Endodermal cell (in vitro differentiated cells): ENCODE data around the gene CD93. TPM values are rescaled to one million over a fixed set of nuclear protein-coding genes. Genes with fewer than 3 reads are reported as not detected.

Experiments used
- DNase-seq: peaks from one replicate; pipeline ENCODE4 v3.0.0-alpha.2; 2017
- H3K27ac ChIP-seq: 2 replicates; pipeline ENCODE4 v1.5.1; 2013; ENCODE audit warnings: mild to moderate bottlenecking, low read depth, low read length, moderate library complexity
- H3K27me3 ChIP-seq: 2 replicates; pipeline ENCODE4 v1.6.1; 2013; ENCODE audit warnings: mild to moderate bottlenecking, low read length, moderate library complexity; ENCODE audit not compliant: insufficient read depth, control insufficient read depth, poor library complexity, severe bottlenecking
- H3K36me3 ChIP-seq: 2 replicates; pipeline ENCODE4 v1.7.0; 2013; ENCODE audit warnings: mild to moderate bottlenecking, low read length, moderate library complexity; ENCODE audit not compliant: control insufficient read depth, insufficient read depth
- H3K4me1 ChIP-seq: one replicate; pipeline ENCODE4 v1.7.0; 2013; ENCODE audit warnings: low read length; ENCODE audit not compliant: control insufficient read depth, insufficient read depth
- H3K4me3 ChIP-seq: 2 replicates; pipeline ENCODE4 v1.5.1; 2013; ENCODE audit warnings: mild to moderate bottlenecking, low read length, moderate library complexity
- H3K9ac ChIP-seq: 2 replicates; pipeline ENCODE4 v1.6.1; 2013; ENCODE audit warnings: mild to moderate bottlenecking, low read length, moderate library complexity; ENCODE audit not compliant: poor library complexity, severe bottlenecking; ENCODE audit errors: extremely low read depth
- H3K9me3 ChIP-seq: 2 replicates; pipeline ENCODE4 v1.6.1; 2013; ENCODE audit warnings: mild to moderate bottlenecking, low read length, moderate library complexity; ENCODE audit not compliant: control insufficient read depth
- H3K27ac Mint-ChIP-seq: 2 replicates; pipeline ENCODE4 v1.8.0; 2020; ENCODE audit warnings: mixed read lengths
- H3K27me3 Mint-ChIP-seq: 2 replicates; pipeline ENCODE4 v1.8.0; 2021; ENCODE audit warnings: mild to moderate bottlenecking, mixed read lengths; ENCODE audit not compliant: insufficient read depth
- H3K36me3 Mint-ChIP-seq: 2 replicates; pipeline ENCODE4 v1.8.0; 2020; ENCODE audit warnings: low read depth, mixed read lengths
- H3K4me1 Mint-ChIP-seq: 2 replicates; pipeline ENCODE4 v1.8.0; 2020; ENCODE audit warnings: mixed read lengths
- H3K4me3 Mint-ChIP-seq: 2 replicates; pipeline ENCODE4 v1.8.0; 2020; ENCODE audit warnings: mild to moderate bottlenecking, moderate library complexity, mixed read lengths
- H3K9me3 Mint-ChIP-seq: 2 replicates; pipeline ENCODE4 v1.8.0; 2020; ENCODE audit warnings: mild to moderate bottlenecking, mixed read lengths
- WGBS, 2 experiments: methylation state at CpG; one replicate each; pipeline versions ENCODE4 v1.1.5 to v1.1.7; 2013; ENCODE audit warnings: missing lambda C conversion rate in 2 of 2, mixed read lengths in 1 of 2; ENCODE audit not compliant: insufficient coverage in 1 of 2, insufficient read length in 1 of 2; 5-methylcytosine and 5-hydroxymethylcytosine counted together
- total RNA-seq, 2 donors: library from RNA; stranded (reverse); fragmentation: NEBNext Ultra II Directional in 1 of 2; extraction: Animal tissue kit (Norgen Biotek cat#: 25700) in 1 of 2; gene quantifications; 2 replicates in 1 of 2; 3 replicates in 1 of 2; pipeline ENCODE4 v1.2.1, GENCODE V29; 2021
- TF ChIP-seq, protein P1 (sequence below): fragments of 200-600 bp; sonication (generic); conservative IDR thresholded peaks from 2 replicates; pipeline ENCODE4 v1.5.0; 2021; ENCODE audit warnings: antibody characterized with exemption, mild to moderate bottlenecking

The CD93 gene
- total RNA-seq, 2 donors from 2014 or later: 0.04 TPM; not detected in 1

DNA sequence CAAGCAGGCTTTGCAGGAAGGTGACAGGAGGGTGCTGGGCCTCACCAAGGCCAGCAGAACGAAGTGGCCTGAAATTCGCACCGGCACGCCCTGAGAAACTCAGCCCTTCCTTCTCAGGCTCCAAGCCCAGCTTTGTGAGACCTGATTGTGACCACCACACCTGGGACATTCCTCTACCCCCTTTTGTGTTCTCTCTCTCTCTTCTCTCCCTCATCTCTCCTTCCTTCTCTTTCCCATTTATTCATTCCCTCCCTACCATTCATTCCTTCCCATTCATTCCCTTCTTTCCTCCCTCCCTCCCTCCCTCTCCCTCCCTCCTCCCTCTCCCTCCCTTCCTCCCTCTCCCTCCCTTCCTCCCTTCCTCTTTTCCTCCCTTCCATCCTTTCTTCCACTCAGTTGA, 8.8 kb downstream of the CD93 start:
- H3K4me1 Mint-ChIP-seq: peaks cover 5% of the 10 kb centered on the region
- TF ChIP-seq, protein P1, sequence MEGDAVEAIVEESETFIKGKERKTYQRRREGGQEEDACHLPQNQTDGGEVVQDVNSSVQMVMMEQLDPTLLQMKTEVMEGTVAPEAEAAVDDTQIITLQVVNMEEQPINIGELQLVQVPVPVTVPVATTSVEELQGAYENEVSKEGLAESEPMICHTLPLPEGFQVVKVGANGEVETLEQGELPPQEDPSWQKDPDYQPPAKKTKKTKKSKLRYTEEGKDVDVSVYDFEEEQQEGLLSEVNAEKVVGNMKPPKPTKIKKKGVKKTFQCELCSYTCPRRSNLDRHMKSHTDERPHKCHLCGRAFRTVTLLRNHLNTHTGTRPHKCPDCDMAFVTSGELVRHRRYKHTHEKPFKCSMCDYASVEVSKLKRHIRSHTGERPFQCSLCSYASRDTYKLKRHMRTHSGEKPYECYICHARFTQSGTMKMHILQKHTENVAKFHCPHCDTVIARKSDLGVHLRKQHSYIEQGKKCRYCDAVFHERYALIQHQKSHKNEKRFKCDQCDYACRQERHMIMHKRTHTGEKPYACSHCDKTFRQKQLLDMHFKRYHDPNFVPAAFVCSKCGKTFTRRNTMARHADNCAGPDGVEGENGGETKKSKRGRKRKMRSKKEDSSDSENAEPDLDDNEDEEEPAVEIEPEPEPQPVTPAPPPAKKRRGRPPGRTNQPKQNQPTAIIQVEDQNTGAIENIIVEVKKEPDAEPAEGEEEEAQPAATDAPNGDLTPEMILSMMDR: no peak
- H3K27ac ChIP-seq: no peak overlapping the region
- peaks cover 3% of the 10 kb centered on the region for H3K4me1 ChIP-seq
- no peak overlapping the region for H3K4me3 Mint-ChIP-seq
- 86 to 96% methylated on average over 4 of the region's 4 CpGs for WGBS, 2 experiments
- no peak overlapping the region for H3K27ac Mint-ChIP-seq
- H3K27me3 ChIP-seq: no peaks in the 10 kb centered on the region
- H3K36me3 Mint-ChIP-seq: no peaks in the 10 kb centered on the region
- H3K36me3 ChIP-seq: no peaks in the 10 kb centered on the region
- no peak overlapping the region for H3K9ac ChIP-seq
- no peak overlapping the region for H3K4me3 ChIP-seq
- H3K9me3 Mint-ChIP-seq: no peaks in the 10 kb centered on the region
- DNase-seq: no peak
- H3K9me3 ChIP-seq: no peaks in the 10 kb centered on the region
- H3K27me3 Mint-ChIP-seq: no peaks in the 10 kb centered on the region

DNA sequence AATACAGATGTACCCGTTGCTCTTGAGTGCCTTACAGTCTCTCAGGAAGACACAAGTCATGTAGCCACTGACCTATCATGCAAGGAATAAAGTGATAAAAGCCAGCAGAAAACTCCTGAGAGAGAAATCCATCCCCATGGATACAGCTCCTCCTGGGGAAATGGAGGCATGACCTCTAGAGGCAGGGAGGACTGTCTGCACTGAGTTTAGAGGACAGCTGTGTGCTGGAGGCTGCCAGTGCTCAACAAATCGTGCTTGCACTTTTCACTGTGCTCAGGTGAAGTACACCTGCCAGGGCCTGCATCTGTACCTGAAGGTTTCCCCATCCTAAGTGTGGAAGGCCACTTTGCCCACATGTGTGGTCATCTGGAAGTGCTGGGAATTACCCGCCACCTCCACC, 12.1 kb downstream of the CD93 start:
- no peaks in the 10 kb centered on the region for H3K27me3 Mint-ChIP-seq
- H3K9me3 ChIP-seq: no peaks in the 10 kb centered on the region
- H3K4me3 ChIP-seq: no peak overlapping the region
- DNase-seq: no peak
- H3K27ac ChIP-seq: no peak overlapping the region
- TF ChIP-seq, protein P1: no peak
- H3K27ac Mint-ChIP-seq: no peak overlapping the region
- no peaks in the 10 kb centered on the region for H3K27me3 ChIP-seq
- peaks cover under 1% of the 10 kb centered on the region for H3K4me1 ChIP-seq
- no peak overlapping the region for H3K4me3 Mint-ChIP-seq
- H3K9ac ChIP-seq: no peak overlapping the region
- H3K36me3 Mint-ChIP-seq: no peaks in the 10 kb centered on the region
- H3K4me1 Mint-ChIP-seq: no peaks in the 10 kb centered on the region
- whole genome bisulfite sequencing, 2 experiments: 92 to 100% methylated on average over 1 to 3 of the region's 3 CpGs
- H3K9me3 Mint-ChIP-seq: no peaks in the 10 kb centered on the region
- no peaks in the 10 kb centered on the region for H3K36me3 ChIP-seq

DNA sequence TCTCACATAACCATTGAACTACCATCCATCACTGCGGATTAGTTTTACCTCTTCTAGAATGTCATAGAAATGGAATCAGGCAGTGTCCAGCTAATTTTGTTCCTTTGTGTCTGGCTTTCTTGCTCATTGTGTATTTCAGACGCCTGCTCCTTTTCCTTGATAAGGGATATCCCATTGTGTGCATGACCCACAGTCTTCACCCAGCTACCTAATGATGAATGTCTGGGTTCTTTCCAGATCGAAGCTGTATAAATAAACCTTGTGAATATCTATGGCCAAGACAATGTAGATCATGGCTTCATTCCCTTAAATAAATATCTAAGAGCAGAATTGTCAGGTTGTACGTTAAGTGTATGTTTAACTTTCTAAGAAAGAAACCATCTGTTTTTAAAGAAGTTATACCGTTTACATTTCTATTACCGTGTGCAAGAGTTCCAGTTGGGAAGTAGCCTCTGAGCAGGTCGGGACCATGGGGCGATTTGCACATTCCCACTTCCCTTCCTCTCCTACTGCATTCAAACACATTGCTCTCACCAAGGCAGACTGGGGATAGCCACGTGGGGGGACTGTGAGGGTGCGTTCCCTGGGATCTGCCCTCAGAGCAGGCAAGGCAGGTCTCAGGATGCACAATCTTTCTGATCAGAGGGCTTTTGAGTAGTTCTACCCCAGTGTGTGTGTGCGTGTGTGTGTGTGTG, 13.1 kb downstream of the CD93 start:
- H3K9me3 Mint-ChIP-seq: no peaks in the 10 kb centered on the region
- H3K4me1 ChIP-seq: no peaks in the 10 kb centered on the region
- no peak overlapping the region for H3K4me3 Mint-ChIP-seq
- no peaks in the 10 kb centered on the region for H3K36me3 Mint-ChIP-seq
- H3K9me3 ChIP-seq: no peaks in the 10 kb centered on the region
- no peaks in the 10 kb centered on the region for H3K27me3 Mint-ChIP-seq
- H3K4me3 ChIP-seq: no peak overlapping the region
- no peak overlapping the region for H3K27ac ChIP-seq
- H3K36me3 ChIP-seq: no peaks in the 10 kb centered on the region
- H3K9ac ChIP-seq: no peak overlapping the region
- no peaks in the 10 kb centered on the region for H3K27me3 ChIP-seq
- DNase-seq: no peak
- TF ChIP-seq, protein P1: no peak
- no peaks in the 10 kb centered on the region for H3K4me1 Mint-ChIP-seq
- 88 to 91% methylated on average over 6 to 10 of the region's 11 CpGs for WGBS, 2 experiments
- H3K27ac Mint-ChIP-seq: no peak overlapping the region
